Heart right ventricle (tissue), 16 donors: ENCODE data around the gene PPP2R3C. TPM values are rescaled to one million over a fixed set of nuclear protein-coding genes. Genes with fewer than 3 reads are reported as not detected.
"Not testable (repeated sequence)": the region's sequence is repeated elsewhere in the genome, so short reads cannot be mapped to it uniquely, and the experiment has no call there.

ENCODE experiments used
- ATAC-seq, 8 donors: fragments of 200-7000 bp; cut with Tn5 transposase; one replicate each; pipeline ENCODE4 v1.9.1; 2020; ENCODE audit warnings: mild to moderate bottlenecking in 8 of 8, moderate library complexity in 8 of 8, moderate number of reproducible peaks in 1 of 8
- DNase-seq, 2 donors: peaks; one replicate each; pipeline ENCODE4 v3.0.0-alpha.2; 2020
- H3K27ac ChIP-seq, 10 donors: fragments of 200-600 bp; sonication (generic) in 2 of 10; one replicate each; pipeline versions ENCODE4 v1.5.0 to v1.8.0; 2020 to 2022; ENCODE audit warnings: mild to moderate bottlenecking in 3 of 10
- H3K27me3 ChIP-seq, 7 donors: fragments of 200-600 bp; one replicate each; pipeline ENCODE4 v1.8.0; 2021 to 2022; ENCODE audit warnings: mild to moderate bottlenecking in 2 of 7
- H3K36me3 ChIP-seq, 9 donors: fragments of 200-600 bp; sonication (generic) in 1 of 9; one replicate each; pipeline versions ENCODE4 v1.5.0 to v1.8.0; 2020 to 2022; ENCODE audit warnings: mild to moderate bottlenecking in 2 of 9
- H3K4me1 ChIP-seq, 9 donors: fragments of 200-600 bp; sonication (generic) in 1 of 9; one replicate each; pipeline versions ENCODE4 v1.5.0 to v1.8.0; 2020 to 2022; ENCODE audit warnings: mild to moderate bottlenecking in 4 of 9
- H3K4me3 ChIP-seq, 10 donors: fragments of 200-600 bp; sonication (generic) in 2 of 10; one replicate each; pipeline versions ENCODE4 v1.5.0 to v1.8.0; 2020 to 2022; ENCODE audit warnings: mild to moderate bottlenecking in 7 of 10, moderate library complexity in 2 of 10
- H3K9me3 ChIP-seq, 11 donors: fragments of 200-600 bp in 10 of 11; sonication (generic) in 2 of 11; one replicate each; pipeline versions ENCODE4 v1.5.0 to v1.8.0; 2013 to 2022; ENCODE audit warnings: mild to moderate bottlenecking in 2 of 11, control low read depth in 1 of 11, moderate library complexity in 1 of 11
- WGBS, 2 donors: extraction: QIAGEN DNeasy Blood & Tissue Kit; methylation state at CpG; one replicate each; pipeline ENCODE4 v1.1.7; 2013; ENCODE audit warnings: inconsistent platforms in 1 of 2; 5-methylcytosine and 5-hydroxymethylcytosine counted together
- intact Hi-C, 10 donors: fragments of 100-400 bp; cut with DNase I; formaldehyde crosslinking; loops; one replicate each; pipeline versions ENCODE4 v1.11.1 to v1.14.2; 2022
- polyA plus RNA-seq, 2 donors: library from polyadenylated mRNA; stranded (reverse); fragments of 200-250 nt; gene quantifications; one replicate each; pipeline ENCODE4 v1.2.3, GENCODE V29; 2013
- total RNA-seq, 10 donors: library from RNA; stranded (reverse); fragmentation: NEBNext Ultra II Directional in 3 of 10; extraction: Animal tissue kit (Norgen Biotek cat#: 25700) in 3 of 10; gene quantifications; one replicate each; pipeline versions ENCODE4 v1.2.1 to v1.2.4, GENCODE V29; 2021 to 2023
- TF ChIP-seq, protein P1 (sequence below), 9 donors: fragments of 200-600 bp; sonication (generic) in 2 of 9; IDR thresholded peaks; one replicate each; pipeline versions ENCODE4 v1.5.0 to v1.8.0; 2021 to 2022; ENCODE audit warnings: antibody characterized with exemption in 9 of 9, mild to moderate bottlenecking in 5 of 9, moderate library complexity in 1 of 9
- donor health status: Arrhythmogenic right ventricular cardiomyopathy.
- donor health status: ischemic (EF 13 %, LVEDD 7.1; RV severe dilation, severe dysfunction).
- donor health status: healthy with polysubstance abuse.
- donor health status: DM: no; HTN: yes; CAD: no.
- donor health status: DM: no; HTN: no; CAD: no.
- donor health status: ischemic (EF 25% LVEDD 6.9; RV normal size, moderate dysfunction).
- donor health status: ischemic (EF 25% LVEDD 5.7; RV mildly dilated, moderate dysfunction).
- donor health status: healthy.
- donor health status: DM: yes; HTN: yes; CAD: no.
- donor health status: Ischemic cardiomyopathy.
- donor health status: ischemic (EF 35%, LVEDD 5.7; RV mildly dilated, moderate dysfunction).
- donor health status: nonischemic (EF 11% LVEDD 7.7; RV severe dilation, severe dysfunction).
- donor health status: DM: yes; HTN: yes; CAD: no.
- donor health status: PGD.
- donor health status: ischemic (EF 29% LVEDD 5.4; RV normal size, mild dysfunction).
- donor health status: nonischemic (EF 23%, LVEDD 6.1; RV moderate dilation, normal function).

PPP2R3C gene
- total and polyA plus RNA-seq, 12 donors, result 25.5 to 36.3 (median 27.9) TPM

DNA sequence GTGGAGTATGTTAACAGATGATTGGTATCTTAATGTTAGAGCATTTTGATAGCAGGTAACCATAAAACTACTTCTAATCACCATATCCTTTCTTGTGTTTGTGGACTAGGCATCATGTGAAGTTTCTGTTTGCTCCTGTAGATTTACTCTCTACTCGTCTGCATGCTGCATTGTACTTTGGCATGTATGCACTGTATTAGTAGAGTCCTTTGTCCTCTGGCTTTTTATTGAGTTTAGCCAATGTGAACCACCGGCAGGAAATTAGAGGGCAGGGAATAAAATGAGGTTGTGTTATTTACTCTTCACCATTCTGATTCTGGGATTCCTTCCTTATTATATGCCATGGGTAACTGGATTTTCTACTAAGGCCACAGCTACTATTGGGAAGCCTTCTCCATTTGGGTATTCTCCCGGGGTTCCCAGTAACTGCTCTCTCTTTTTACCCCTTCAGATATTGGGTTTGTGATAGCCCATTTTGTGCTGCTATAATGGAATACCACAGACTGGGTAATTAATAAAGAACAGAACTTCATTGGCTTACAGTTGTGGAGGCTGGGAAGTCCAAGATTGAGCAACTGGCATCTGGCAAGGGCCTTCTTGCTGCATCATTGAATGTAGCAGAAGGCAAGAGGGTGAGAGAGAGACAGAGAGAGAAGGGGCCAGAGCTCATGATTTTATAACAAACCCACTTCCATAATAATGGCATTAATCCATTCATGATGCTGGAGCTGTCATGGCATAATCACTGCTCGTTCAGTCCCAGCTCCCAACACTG lies 53.4 kb downstream of the PPP2R3C start:
- H3K27ac ChIP-seq, result no peak overlapping the region
- H3K4me3 ChIP-seq, result no peak overlapping the region
- intact Hi-C loops, result no loop called here
- H3K4me1 ChIP-seq, result peaks cover 0 to 2% (median 0%) of the 10 kb centered on the region in 9 donors
- TF ChIP-seq, protein P1, sequence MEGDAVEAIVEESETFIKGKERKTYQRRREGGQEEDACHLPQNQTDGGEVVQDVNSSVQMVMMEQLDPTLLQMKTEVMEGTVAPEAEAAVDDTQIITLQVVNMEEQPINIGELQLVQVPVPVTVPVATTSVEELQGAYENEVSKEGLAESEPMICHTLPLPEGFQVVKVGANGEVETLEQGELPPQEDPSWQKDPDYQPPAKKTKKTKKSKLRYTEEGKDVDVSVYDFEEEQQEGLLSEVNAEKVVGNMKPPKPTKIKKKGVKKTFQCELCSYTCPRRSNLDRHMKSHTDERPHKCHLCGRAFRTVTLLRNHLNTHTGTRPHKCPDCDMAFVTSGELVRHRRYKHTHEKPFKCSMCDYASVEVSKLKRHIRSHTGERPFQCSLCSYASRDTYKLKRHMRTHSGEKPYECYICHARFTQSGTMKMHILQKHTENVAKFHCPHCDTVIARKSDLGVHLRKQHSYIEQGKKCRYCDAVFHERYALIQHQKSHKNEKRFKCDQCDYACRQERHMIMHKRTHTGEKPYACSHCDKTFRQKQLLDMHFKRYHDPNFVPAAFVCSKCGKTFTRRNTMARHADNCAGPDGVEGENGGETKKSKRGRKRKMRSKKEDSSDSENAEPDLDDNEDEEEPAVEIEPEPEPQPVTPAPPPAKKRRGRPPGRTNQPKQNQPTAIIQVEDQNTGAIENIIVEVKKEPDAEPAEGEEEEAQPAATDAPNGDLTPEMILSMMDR (IDR thresholded peaks at IDR 0.05), result no peak
- peaks cover 0 to 97% (median 20%) of the 10 kb centered on the region in 9 donors for H3K36me3 ChIP-seq
- no peak for ATAC-seq
- no peaks in the 10 kb centered on the region for H3K9me3 ChIP-seq
- H3K27me3 ChIP-seq, result no peaks in the 10 kb centered on the region
- 94 to 95% methylated on average over 4 of the region's 4 CpGs for WGBS, 2 donors
- no peak for DNase-seq

DNA sequence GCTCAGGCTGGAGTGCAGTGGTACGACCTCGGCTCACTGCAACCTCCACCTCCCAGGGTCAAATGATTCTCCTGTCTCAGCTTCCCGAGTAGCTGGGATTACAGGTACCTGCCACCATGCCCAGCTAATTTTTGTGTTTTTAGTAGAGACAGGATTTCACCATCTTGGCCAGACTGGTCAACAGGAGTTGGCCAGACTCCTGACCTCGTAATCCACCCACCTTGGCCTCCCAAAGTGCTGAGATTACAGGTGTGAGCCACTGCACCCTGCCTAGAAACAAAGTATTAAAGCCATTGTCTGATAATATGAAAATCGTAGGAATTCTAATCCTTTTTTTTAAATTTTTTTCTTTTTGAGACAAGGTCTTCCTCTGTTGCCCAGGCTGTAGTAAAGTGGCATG lies 56.1 kb downstream of the PPP2R3C start:
- H3K9me3 ChIP-seq, intact Hi-C loops, ATAC-seq, H3K27me3 ChIP-seq, H3K4me3 ChIP-seq, H3K27ac ChIP-seq, DNase-seq: not testable (repeated sequence)
- peaks cover 0 to 90% (median 20%) of the 10 kb centered on the region in 9 donors for H3K36me3 ChIP-seq
- WGBS, 2 donors, result 92 to 94% methylated on average over 5 of the region's 5 CpGs
- peaks cover 0 to 19% (median 11%) of the 10 kb centered on the region in 9 donors for H3K4me1 ChIP-seq

DNA sequence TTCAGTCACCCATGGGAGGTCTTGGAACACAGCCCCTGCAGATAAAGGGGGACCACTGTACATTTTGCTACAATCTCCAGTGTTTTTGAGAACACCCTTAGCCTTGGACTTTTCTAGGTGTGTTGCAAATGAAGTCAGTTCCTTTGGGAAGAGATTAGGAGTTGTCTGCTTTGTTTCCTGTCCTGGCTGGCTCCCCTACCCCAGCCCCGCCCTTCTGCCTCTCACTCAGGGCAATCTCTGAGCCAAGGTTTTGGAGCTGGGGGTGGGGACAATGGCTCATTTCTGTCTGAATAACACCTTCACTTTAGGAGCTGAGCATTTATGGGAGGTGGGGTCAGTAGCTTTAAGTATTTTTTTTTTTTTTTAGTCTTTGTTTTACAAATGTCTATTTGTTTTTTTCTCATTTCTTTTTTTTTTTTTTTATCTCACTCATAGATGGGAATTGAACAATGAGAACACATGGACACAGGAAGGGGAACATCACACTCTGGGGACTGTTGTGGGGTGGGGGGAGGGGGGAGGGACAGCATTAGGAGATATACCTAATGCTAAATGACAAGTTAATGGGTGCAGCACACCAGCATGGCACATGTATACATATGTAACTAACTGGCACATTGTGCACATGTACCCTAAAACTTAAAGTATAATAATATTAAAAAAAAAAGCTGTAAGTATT lies 60.5 kb downstream of the PPP2R3C start:
- H3K9me3 ChIP-seq, H3K4me3 ChIP-seq, H3K27me3 ChIP-seq, intact Hi-C loops: not testable (repeated sequence)
- H3K27ac ChIP-seq, result peak overlapping the region in 9 of 10 donors; percentile 21 to 79 (median 65)
- H3K4me1 ChIP-seq, result peaks cover 0 to 33% (median 16%) of the 10 kb centered on the region in 9 donors
- peaks cover 0 to 84% (median 22%) of the 10 kb centered on the region in 9 donors for H3K36me3 ChIP-seq
- WGBS, 2 donors, result 34 to 58% methylated on average over 1 of the region's 1 CpG
- DNase-seq, result peak; percentile 50 to 69
- ATAC-seq, result peak; percentile 88 to 98 (median 96)

DNA sequence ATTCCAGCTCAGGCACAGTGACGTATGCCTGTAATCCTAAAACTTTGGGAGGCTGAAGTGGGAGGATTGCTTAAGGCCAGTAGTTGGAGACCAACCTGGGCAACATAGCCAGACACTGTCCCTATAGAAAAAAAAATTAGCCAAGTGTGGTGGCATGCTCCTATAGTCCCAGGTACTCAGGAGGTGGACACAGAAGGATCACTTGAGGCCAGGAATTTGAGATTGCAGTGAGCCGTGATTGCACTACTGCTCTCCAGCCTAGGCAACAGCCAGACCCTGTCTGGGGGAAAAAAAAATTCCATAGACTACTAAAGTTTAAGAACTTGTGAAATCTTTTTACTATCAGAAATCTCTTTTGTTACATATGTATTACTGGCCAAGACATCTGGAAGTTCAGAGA lies 69.2 kb downstream of the PPP2R3C start:
- no peaks in the 10 kb centered on the region for H3K9me3 ChIP-seq
- WGBS, 2 donors, result 67 to 89% methylated on average over 2 of the region's 2 CpGs
- no peak for DNase-seq
- no peaks in the 10 kb centered on the region for H3K27me3 ChIP-seq
- peak overlapping the region in 1 of 10 donors; percentile 80 for H3K27ac ChIP-seq
- H3K36me3 ChIP-seq, result peaks cover 0 to 82% (median 22%) of the 10 kb centered on the region in 9 donors
- H3K4me1 ChIP-seq, result peaks cover 4 to 41% (median 26%) of the 10 kb centered on the region in 9 donors
- no peak for ATAC-seq
- intact Hi-C loops, result loop anchor here in 1 of 10 donors (10.0 kb wide), 1 partner anchor 62 kb away; no protein-coding TSS in a partner anchor
- H3K4me3 ChIP-seq, result no peak overlapping the region
- TF ChIP-seq, protein P1 (IDR thresholded peaks at IDR 0.05), result no peak

DNA sequence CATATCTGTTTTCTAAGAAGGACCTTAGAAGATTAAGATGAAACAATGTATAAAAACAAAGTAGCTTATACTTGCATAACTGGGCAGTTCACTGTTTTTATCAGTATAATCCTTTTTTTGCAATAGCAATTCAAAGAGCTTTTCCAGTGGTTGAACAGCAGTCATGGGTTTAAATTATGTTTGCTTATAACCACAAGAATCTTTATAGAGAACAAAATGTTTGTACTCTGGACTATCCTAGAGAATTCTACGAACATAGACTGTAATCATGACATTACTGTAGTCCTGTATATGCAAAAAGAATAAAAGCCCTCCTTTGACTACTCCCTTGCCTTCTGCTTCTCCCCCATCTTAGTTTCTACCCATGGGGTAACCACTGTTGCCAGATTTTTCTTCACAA lies 70.0 kb downstream of the PPP2R3C start:
- DNase-seq (no peak), ATAC-seq (no peak)
- no peak overlapping the region for H3K4me3 ChIP-seq
- peaks cover 0 to 74% (median 22%) of the 10 kb centered on the region in 9 donors for H3K36me3 ChIP-seq
- intact Hi-C loops, result loop anchor here in 1 of 10 donors (10.0 kb wide), 1 partner anchor 63 kb away; no protein-coding TSS in a partner anchor
- H3K27ac ChIP-seq, result peak overlapping the region in 5 of 10 donors; percentile 68 to 81 (median 72)
- no peaks in the 10 kb centered on the region for H3K9me3 ChIP-seq
- H3K4me1 ChIP-seq, result peaks cover 4 to 47% (median 26%) of the 10 kb centered on the region in 9 donors
- TF ChIP-seq, protein P1 (IDR thresholded peaks at IDR 0.05), result no peak
- H3K27me3 ChIP-seq, result no peaks in the 10 kb centered on the region
- WGBS, 2 donors, result 98 to 100% methylated on average over 1 of the region's 1 CpG
